CD4-positive, alpha-beta T cell treated with Interleukin-17A for 4 hours (primary cell): ENCODE results near the gene PILRA.
"Not testable (repeated sequence)": the region's sequence is repeated elsewhere in the genome, so short reads cannot be mapped to it uniquely, and the experiment has no call there.

Experiments used
- DNase-seq: peaks from one replicate; pipeline ENCODE4 v3.0.0-alpha.2; 2020; ENCODE audit warnings: mixed read lengths

The PILRA gene

GRCh38 chr7:100381531-100382233 lies 8.4 kb downstream of the PILRA start:
- not testable (repeated sequence) for DNase-seq

GRCh38 chr7:100382234-100382853 lies 9.1 kb downstream of the PILRA start:
- not testable (repeated sequence) for DNase-seq

GRCh38 chr7:100384628-100385294 lies 11.5 kb downstream of the PILRA start:
- no peak for DNase-seq

- DNase-seq = no peak
These were observed 13.7 kb downstream of the PILRA start for GRCh38 chr7:100386940-100387339.

- no peak for DNase-seq
These were observed 14.4 kb downstream of the PILRA start for GRCh38 chr7:100387695-100388094.

GRCh38 chr7:100389437-100390088 lies 16.3 kb downstream of the PILRA start:
- no peak for DNase-seq

GRCh38 chr7:100390286-100391009 lies 17.2 kb downstream of the PILRA start:
- no peak for DNase-seq

GRCh38 chr7:100393233-100393905 lies 20.1 kb downstream of the PILRA start:
- DNase-seq = no peak

GRCh38 chr7:100394077-100394476 lies 20.8 kb downstream of the PILRA start:
- no peak for DNase-seq

GRCh38 chr7:100396421-100396982 lies 23.2 kb downstream of the PILRA start:
- peak; percentile 34 for DNase-seq

- no peak for DNase-seq
These were observed 24.2 kb downstream of the PILRA start for GRCh38 chr7:100397315-100398081.

GRCh38 chr7:100398239-100398638 lies 25.0 kb downstream of the PILRA start:
- DNase-seq = no peak

- DNase-seq = no peak
These were observed 26.8 kb downstream of the PILRA start for GRCh38 chr7:100400041-100400440.

GRCh38 chr7:100400656-100401055 lies 27.4 kb downstream of the PILRA start:
- peak; percentile 18 for DNase-seq

GRCh38 chr7:100401811-100402210 lies 28.5 kb downstream of the PILRA start:
- DNase-seq = no peak

- DNase-seq = no peak
These were observed 29.0 kb downstream of the PILRA start for GRCh38 chr7:100402241-100402640.

- no peak for DNase-seq
These were observed 33.5 kb downstream of the PILRA start for GRCh38 chr7:100406767-100407166.

- DNase-seq = peak; percentile 49
These were observed 34.2 kb downstream of the PILRA start for GRCh38 chr7:100407285-100408180.

GRCh38 chr7:100411101-100411500 lies 37.8 kb downstream of the PILRA start:
- DNase-seq = no peak

- no peak for DNase-seq
These were observed 40.1 kb downstream of the PILRA start for GRCh38 chr7:100413346-100413745.
